Skeletal muscle tissue (tissue), 4 donors: ENCODE measurements around the gene POFUT2. TPM values are rescaled to one million over a fixed set of nuclear protein-coding genes. Genes with fewer than 3 reads are reported as not detected.

Experiments
- H3K27ac ChIP-seq: one replicate; pipeline ENCODE4 v1.7.0; 2013; ENCODE audit warnings: mild to moderate bottlenecking, low read depth, low read length, inconsistent platforms
- H3K27me3 ChIP-seq, 3 donors: one replicate each; pipeline ENCODE4 v1.7.0; 2013; ENCODE audit warnings: low read length in 3 of 3; ENCODE audit not compliant: control insufficient read depth in 3 of 3, insufficient read depth in 3 of 3
- H3K36me3 ChIP-seq, 3 donors: one replicate each; pipeline ENCODE4 v1.7.0; 2013; ENCODE audit warnings: low read length in 3 of 3; ENCODE audit not compliant: control insufficient read depth in 3 of 3, insufficient read depth in 3 of 3
- H3K4me1 ChIP-seq, 3 donors: one replicate each; pipeline ENCODE4 v1.7.0; 2013; ENCODE audit warnings: low read length in 3 of 3, mild to moderate bottlenecking in 3 of 3; ENCODE audit not compliant: control insufficient read depth in 3 of 3, insufficient read depth in 3 of 3
- H3K4me3 ChIP-seq, 3 donors: one replicate each; pipeline ENCODE4 v1.7.0; 2013; ENCODE audit warnings: low read length in 3 of 3
- H3K9ac ChIP-seq, 3 donors: one replicate each; pipeline ENCODE4 v1.7.0; 2013; ENCODE audit warnings: low read length in 3 of 3, mild to moderate bottlenecking in 3 of 3, moderate library complexity in 2 of 3, low read depth in 1 of 3
- H3K9me3 ChIP-seq, 3 donors: one replicate each; pipeline ENCODE4 v1.7.0; 2013; ENCODE audit warnings: low read length in 3 of 3; ENCODE audit not compliant: control insufficient read depth in 3 of 3
- total RNA-seq: library from RNA; depleted of rRNA; stranded (reverse); fragments of >200 nt; gene quantifications from one replicate; pipeline ENCODE4 v1.2.3, GENCODE V29; 2014
- donor health status: Osteomylitis.

Gene POFUT2
- total RNA-seq, 1 donor from 2014 or later, result 18.3 TPM

GRCh38 chr21:45250914-45251634, 36.6 kb downstream of the POFUT2 start:
- Histone ChIP-seq H3K4me1 (peaks cover 6 to 8% (median 7%) of the 10 kb centered on the region in 3 donors), H3K27me3 (peaks cover 33 to 48% (median 38%) of the 10 kb centered on the region in 3 donors), H3K4me3 (no peak overlapping the region), H3K9me3 (no peaks in the 10 kb centered on the region), H3K9ac (no peak overlapping the region), H3K36me3 (no peaks in the 10 kb centered on the region), H3K27ac (no peak overlapping the region)

GRCh38 chr21:45250272-45250671, 37.4 kb downstream of the POFUT2 start:
- no peak overlapping the region for H3K4me3 ChIP-seq
- no peaks in the 10 kb centered on the region for H3K9me3 ChIP-seq
- H3K27me3 ChIP-seq, result peaks cover 29 to 44% (median 39%) of the 10 kb centered on the region in 3 donors
- peaks cover 6 to 8% (median 7%) of the 10 kb centered on the region in 3 donors for H3K4me1 ChIP-seq
- H3K27ac ChIP-seq, result no peak overlapping the region
- no peak overlapping the region for H3K9ac ChIP-seq
- H3K36me3 ChIP-seq, result no peaks in the 10 kb centered on the region

GRCh38 chr21:45249626-45250025, 38.1 kb downstream of the POFUT2 start:
- H3K9ac ChIP-seq, result no peak overlapping the region
- H3K27me3 ChIP-seq, result peaks cover 29 to 44% (median 39%) of the 10 kb centered on the region in 3 donors
- peaks cover 0 to 1% (median 0%) of the 10 kb centered on the region in 3 donors for H3K9me3 ChIP-seq
- no peak overlapping the region for H3K27ac ChIP-seq
- no peaks in the 10 kb centered on the region for H3K36me3 ChIP-seq
- no peak overlapping the region for H3K4me3 ChIP-seq
- H3K4me1 ChIP-seq, result peaks cover 6 to 8% (median 7%) of the 10 kb centered on the region in 3 donors

GRCh38 chr21:45248893-45249381, 38.8 kb downstream of the POFUT2 start:
- Histone ChIP-seq H3K36me3 (no peaks in the 10 kb centered on the region), H3K27ac (no peak overlapping the region), H3K9ac (peak overlapping the region in 1 of 3 donors; percentile 45), H3K4me3 (peak overlapping the region; percentile 4 to 52 (median 38)), H3K4me1 (peaks cover 6 to 8% (median 7%) of the 10 kb centered on the region in 3 donors), H3K9me3 (peaks cover 0 to 3% (median 3%) of the 10 kb centered on the region in 3 donors), H3K27me3 (peaks cover 24 to 39% (median 39%) of the 10 kb centered on the region in 3 donors)

- no peaks in the 10 kb centered on the region for H3K36me3 ChIP-seq
- H3K4me3 ChIP-seq, result peak overlapping the region; percentile 4 to 52 (median 38)
- H3K27me3 ChIP-seq, result peaks cover 24 to 37% (median 36%) of the 10 kb centered on the region in 3 donors
- peaks cover 6 to 8% (median 7%) of the 10 kb centered on the region in 3 donors for H3K4me1 ChIP-seq
- H3K9ac ChIP-seq, result peak overlapping the region in 1 of 3 donors; percentile 45
- H3K9me3 ChIP-seq, result peaks cover 0 to 8% (median 3%) of the 10 kb centered on the region in 3 donors
- no peak overlapping the region for H3K27ac ChIP-seq
Measured at GRCh38 chr21:45248301-45248892, 39.3 kb downstream of the POFUT2 start.

GRCh38 chr21:45246386-45247320, 41.0 kb downstream of the POFUT2 start:
- peaks cover 6 to 8% (median 7%) of the 10 kb centered on the region in 3 donors for H3K4me1 ChIP-seq
- H3K9me3 ChIP-seq, result peaks cover 0 to 13% (median 3%) of the 10 kb centered on the region in 3 donors
- no peak overlapping the region for H3K4me3 ChIP-seq
- no peaks in the 10 kb centered on the region for H3K36me3 ChIP-seq
- H3K27ac ChIP-seq, result no peak overlapping the region
- H3K9ac ChIP-seq, result no peak overlapping the region
- peaks cover 24 to 32% (median 26%) of the 10 kb centered on the region in 3 donors for H3K27me3 ChIP-seq

GRCh38 chr21:45244799-45245340, 42.8 kb downstream of the POFUT2 start:
- no peak overlapping the region for H3K27ac ChIP-seq
- no peak overlapping the region for H3K9ac ChIP-seq
- H3K9me3 ChIP-seq, result peaks cover 0 to 15% (median 5%) of the 10 kb centered on the region in 3 donors
- H3K4me3 ChIP-seq, result no peak overlapping the region
- H3K36me3 ChIP-seq, result no peaks in the 10 kb centered on the region
- peaks cover 6 to 8% (median 7%) of the 10 kb centered on the region in 3 donors for H3K4me1 ChIP-seq
- peaks cover 22 to 35% (median 26%) of the 10 kb centered on the region in 3 donors for H3K27me3 ChIP-seq

GRCh38 chr21:45243603-45244002, 44.1 kb downstream of the POFUT2 start:
- peaks cover 0 to 15% (median 5%) of the 10 kb centered on the region in 3 donors for H3K9me3 ChIP-seq
- H3K9ac ChIP-seq, result no peak overlapping the region

GRCh38 chr21:45241357-45241756, 46.3 kb downstream of the POFUT2 start:
- no peak overlapping the region for H3K27ac ChIP-seq
- no peak overlapping the region for H3K4me3 ChIP-seq
- no peaks in the 10 kb centered on the region for H3K36me3 ChIP-seq
- H3K9ac ChIP-seq, result no peak overlapping the region
- H3K27me3 ChIP-seq, result peaks cover 7 to 20% (median 11%) of the 10 kb centered on the region in 3 donors
- H3K4me1 ChIP-seq, result no peaks in the 10 kb centered on the region
- H3K9me3 ChIP-seq, result peaks cover 0 to 15% (median 5%) of the 10 kb centered on the region in 3 donors

More at GRCh38 chr21:45243603-45244002, 44.1 kb downstream of the POFUT2 start:
- Histone ChIP-seq H3K4me1 (peaks cover 1 to 2% (median 2%) of the 10 kb centered on the region in 3 donors), H3K27ac (no peak overlapping the region), H3K36me3 (no peaks in the 10 kb centered on the region), H3K4me3 (no peak overlapping the region), H3K27me3 (peaks cover 20 to 28% (median 21%) of the 10 kb centered on the region in 3 donors)
